C4-2B (cell line): ENCODE data around the gene CCDC186.

Source experiments
- CTCF ChIP-seq: fragments of 450-650 bp; conservative IDR thresholded peaks from 2 replicates; pipeline ENCODE4 v1.5.1; 2017; ENCODE audit warnings: mild to moderate bottlenecking
- ZFX ChIP-seq: fragments of 450-650 bp; IDR thresholded peaks from 2 replicates; pipeline ENCODE4 v1.6.1; 2017

- TF ChIP-seq CTCF (no peak; the same call in 1 of the 2 replicates), ZFX (no peak)
Observed at GRCh38 chr10:114157912-114158311, 16.1 kb downstream of the CCDC186 start.
